Keratinocyte (primary cell): Measurements from ENCODE around the gene RAET1E. TPM values are rescaled to one million over a fixed set of nuclear protein-coding genes. Genes with fewer than 3 reads are reported as not detected.

Source experiments
- polyA plus RNA-seq, 5 experiments: library from polyadenylated mRNA; depleted of rRNA in 3 of 5; stranded (reverse) in 3 of 5; stranded (forward) in 1 of 5; unstranded in 1 of 5; fragments of >200 nt; gene quantifications; 1 replicate in 1 of 5; 2 replicates in 3 of 5; 3 replicates in 1 of 5; pipeline versions ENCODE4 v1.2.1 to v1.2.3, GENCODE V29; 2011 to 2012; ENCODE audit warnings: missing spikeins in 2 of 5, low read depth in 1 of 5, low replicate concordance in 1 of 5

The RAET1E gene
- polyA plus RNA-seq, 1 donor (not counting 4 experiments of a cell fraction or from before 2014, with no cell fraction given), result 14.0 TPM

Other genes starting within 250 kb of the RAET1E start
- 23.0 to 36.8 TPM (median 24.1 TPM) in 3 replicates for gene KATNA1, start 249.4 kb downstream of the RAET1E start, polyA plus RNA-seq
- 6.5 to 16.2 TPM (median 11.3 TPM) in 3 replicates for gene LATS1, start 180.0 kb downstream of the RAET1E start, polyA plus RNA-seq
- gene NUP43, start 151.6 kb downstream of the RAET1E start, polyA plus RNA-seq, result 24.0 to 33.8 TPM (median 30.2 TPM) in 3 replicates
- 126 to 178 TPM (median 167 TPM) in 3 replicates for gene PCMT1, start 148.4 kb downstream of the RAET1E start, polyA plus RNA-seq
- 26.4 to 49.2 TPM (median 31.1 TPM) in 3 replicates for gene LRP11, start 33.8 kb downstream of the RAET1E start, polyA plus RNA-seq
- gene RAET1G, start 25.0 kb upstream of the RAET1E start, polyA plus RNA-seq, result 12.1 to 38.8 TPM (median 16.4 TPM) in 3 replicates
- 11.8 to 15.7 TPM (median 14.0 TPM) in 3 replicates for gene ULBP2, start 43.9 kb upstream of the RAET1E start, polyA plus RNA-seq
- gene ULBP1, start 65.8 kb upstream of the RAET1E start, polyA plus RNA-seq, result 1.7 to 2.4 TPM (median 2.2 TPM) in 3 replicates
- gene RAET1L, start 127.4 kb upstream of the RAET1E start, polyA plus RNA-seq, result 6.9 to 12.2 TPM (median 8.5 TPM) in 3 replicates
- 7.4 to 16.6 TPM (median 9.8 TPM) in 3 replicates for gene ULBP3, start 171.0 kb upstream of the RAET1E start, polyA plus RNA-seq
- gene PPP1R14C, start 244.9 kb upstream of the RAET1E start, polyA plus RNA-seq, result 35.4 to 50.6 TPM (median 43.7 TPM) in 3 replicates